Progenitor cell of endocrine pancreas (in vitro differentiated cells): ENCODE results near the gene DLG4. TPM values are rescaled to one million over a fixed set of nuclear protein-coding genes. Genes with fewer than 3 reads are reported as not detected.

Experiments used
- DNase-seq: peaks from one replicate; pipeline ENCODE4 v3.0.0; 2021; ENCODE audit warnings: low spot score; ENCODE audit not compliant: unreplicated experiment
- H3K27ac Mint-ChIP-seq: 2 replicates; pipeline ENCODE4 v1.8.0; 2021; ENCODE audit warnings: mild to moderate bottlenecking, moderate library complexity, mixed read lengths
- H3K27me3 Mint-ChIP-seq: 2 replicates; pipeline ENCODE4 v1.8.0; 2021; ENCODE audit warnings: mixed read lengths
- H3K36me3 Mint-ChIP-seq: 2 replicates; pipeline ENCODE4 v1.8.0; 2022; ENCODE audit warnings: mixed read lengths; ENCODE audit not compliant: insufficient read depth
- H3K4me1 Mint-ChIP-seq: 2 replicates; pipeline ENCODE4 v1.8.0; 2021; ENCODE audit warnings: low read depth, mixed read lengths
- H3K4me3 Mint-ChIP-seq: 2 replicates; pipeline ENCODE4 v1.8.0; 2021; ENCODE audit warnings: low read depth, mild to moderate bottlenecking, moderate library complexity, mixed read lengths
- H3K9me3 Mint-ChIP-seq: 2 replicates; pipeline ENCODE4 v1.8.0; 2021; ENCODE audit warnings: low read depth, mixed read lengths
- total RNA-seq: library from RNA; stranded (reverse); gene quantifications from 2 replicates; pipeline ENCODE4 v1.2.1, GENCODE V29; 2021
- TF ChIP-seq, protein P1 (sequence below): fragments of 200-600 bp; sonication (generic); IDR thresholded peaks from one replicate; pipeline ENCODE4 v1.5.0; 2021; ENCODE audit warnings: antibody characterized with exemption, mild to moderate bottlenecking; ENCODE audit not compliant: unreplicated experiment

Gene DLG4
- total RNA-seq, 1 donor from 2014 or later, result 48.6 TPM

DNA sequence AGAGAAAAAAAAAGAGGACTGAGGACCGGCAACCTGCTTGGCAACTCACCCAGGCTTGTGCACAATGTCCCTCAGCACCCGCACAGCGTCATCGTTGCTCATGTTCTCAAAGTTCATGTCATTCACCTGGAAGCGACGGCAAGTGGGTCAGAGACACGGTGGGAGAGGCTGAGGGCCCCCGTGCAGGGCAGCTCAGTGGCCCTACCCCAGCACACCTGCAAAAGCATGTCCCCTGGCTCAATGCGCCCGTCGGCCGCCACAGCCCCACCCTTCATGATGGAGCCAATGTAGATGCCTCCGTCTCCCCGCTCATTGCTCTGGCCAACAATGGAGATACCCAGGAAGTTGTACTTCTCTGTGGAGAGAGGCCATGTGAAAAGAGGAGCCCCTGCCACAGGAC is 9.3 kb upstream of the DLG4 start:
- TF ChIP-seq, protein P1, sequence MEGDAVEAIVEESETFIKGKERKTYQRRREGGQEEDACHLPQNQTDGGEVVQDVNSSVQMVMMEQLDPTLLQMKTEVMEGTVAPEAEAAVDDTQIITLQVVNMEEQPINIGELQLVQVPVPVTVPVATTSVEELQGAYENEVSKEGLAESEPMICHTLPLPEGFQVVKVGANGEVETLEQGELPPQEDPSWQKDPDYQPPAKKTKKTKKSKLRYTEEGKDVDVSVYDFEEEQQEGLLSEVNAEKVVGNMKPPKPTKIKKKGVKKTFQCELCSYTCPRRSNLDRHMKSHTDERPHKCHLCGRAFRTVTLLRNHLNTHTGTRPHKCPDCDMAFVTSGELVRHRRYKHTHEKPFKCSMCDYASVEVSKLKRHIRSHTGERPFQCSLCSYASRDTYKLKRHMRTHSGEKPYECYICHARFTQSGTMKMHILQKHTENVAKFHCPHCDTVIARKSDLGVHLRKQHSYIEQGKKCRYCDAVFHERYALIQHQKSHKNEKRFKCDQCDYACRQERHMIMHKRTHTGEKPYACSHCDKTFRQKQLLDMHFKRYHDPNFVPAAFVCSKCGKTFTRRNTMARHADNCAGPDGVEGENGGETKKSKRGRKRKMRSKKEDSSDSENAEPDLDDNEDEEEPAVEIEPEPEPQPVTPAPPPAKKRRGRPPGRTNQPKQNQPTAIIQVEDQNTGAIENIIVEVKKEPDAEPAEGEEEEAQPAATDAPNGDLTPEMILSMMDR, result no peak
- H3K27me3 Mint-ChIP-seq, result no peaks in the 10 kb centered on the region
- H3K9me3 Mint-ChIP-seq, result no peaks in the 10 kb centered on the region
- peaks cover 15% of the 10 kb centered on the region for H3K4me1 Mint-ChIP-seq
- no peak overlapping the region for H3K27ac Mint-ChIP-seq
- H3K36me3 Mint-ChIP-seq, result peaks cover 8% of the 10 kb centered on the region
- no peak overlapping the region for H3K4me3 Mint-ChIP-seq
- DNase-seq, result no peak

DNA sequence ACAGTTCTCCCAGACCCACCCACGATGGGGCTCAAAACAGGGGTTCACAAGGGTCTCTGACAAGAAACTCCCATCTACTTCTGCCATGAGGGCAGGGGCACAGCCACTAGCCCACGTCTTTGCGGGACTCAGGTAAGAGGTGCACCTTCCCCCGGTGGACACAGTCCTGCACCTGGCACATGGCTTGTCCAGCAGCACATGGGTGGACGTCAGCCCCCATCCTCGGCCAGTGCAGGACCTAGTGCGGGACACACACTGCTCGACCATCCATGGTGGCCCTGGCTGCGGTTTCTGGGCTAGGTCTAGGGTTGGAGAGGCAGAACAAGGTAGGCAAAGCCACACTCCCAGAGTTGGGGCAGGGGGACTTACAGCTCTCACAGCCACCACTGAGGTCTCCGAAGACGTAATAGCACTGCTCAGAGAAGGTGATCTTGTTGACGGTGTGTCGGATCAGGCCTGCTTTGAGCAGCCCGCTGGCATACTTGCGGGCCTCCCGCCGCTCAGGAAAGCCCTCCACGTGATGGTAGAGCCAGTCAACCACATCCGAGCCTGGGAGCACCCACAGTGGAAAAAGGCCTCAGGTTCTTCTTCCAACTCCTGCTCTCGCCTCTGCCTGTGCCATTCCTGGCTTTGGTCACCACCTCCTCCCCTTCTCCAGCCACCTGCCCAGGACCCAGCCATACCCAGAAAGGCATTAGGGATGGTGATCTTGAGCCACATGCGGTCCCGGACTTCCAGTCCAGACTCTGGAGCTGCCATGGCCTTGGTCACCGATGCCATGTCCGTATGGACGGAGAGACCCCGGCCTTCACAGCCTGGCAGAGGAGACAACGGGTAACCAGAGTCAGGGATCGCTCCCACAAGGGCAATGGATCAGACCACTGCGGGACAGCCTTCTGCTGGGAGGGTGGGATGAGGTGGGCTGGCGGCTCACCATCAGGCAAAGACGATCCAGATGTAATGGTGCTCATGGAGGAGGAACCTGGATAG is 7.4 kb upstream of the DLG4 start:
- no peaks in the 10 kb centered on the region for H3K27me3 Mint-ChIP-seq
- no peak overlapping the region for H3K27ac Mint-ChIP-seq
- DNase-seq, result no peak
- TF ChIP-seq, protein P1, result no peak
- no peaks in the 10 kb centered on the region for H3K9me3 Mint-ChIP-seq
- no peak overlapping the region for H3K4me3 Mint-ChIP-seq
- H3K36me3 Mint-ChIP-seq, result peaks cover 13% of the 10 kb centered on the region
- H3K4me1 Mint-ChIP-seq, result peaks cover 2% of the 10 kb centered on the region

DNA sequence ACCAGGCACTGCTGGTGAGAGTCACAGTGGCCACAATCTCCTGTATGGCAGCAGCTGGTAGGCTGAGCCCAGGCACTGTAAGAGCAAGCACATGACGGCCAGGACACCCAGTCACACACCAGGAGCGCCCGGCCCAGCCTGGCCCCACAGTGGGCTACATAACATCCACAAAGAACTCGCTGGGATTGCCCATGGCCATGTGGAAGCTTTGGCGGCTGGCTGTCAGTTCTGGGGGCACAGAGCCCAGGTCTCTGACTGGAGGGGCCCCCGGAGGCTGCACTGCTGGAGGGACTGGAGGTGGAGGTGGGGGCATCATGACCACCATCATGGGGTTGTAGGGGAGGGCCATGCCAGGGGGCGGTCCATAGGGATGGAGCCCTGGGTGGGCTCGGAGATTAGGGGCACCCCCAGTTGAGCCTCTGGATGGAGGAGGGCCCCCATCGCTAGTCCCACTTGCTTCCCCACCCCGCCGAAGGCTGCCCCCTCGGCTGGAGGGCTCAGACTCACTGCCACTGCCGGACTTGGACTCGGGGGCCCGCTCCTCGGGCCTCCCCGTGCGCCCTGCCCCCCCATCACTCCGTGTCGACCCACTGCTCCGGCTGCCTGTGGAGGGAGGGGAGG is 6.2 kb upstream of the DLG4 start:
- no peak overlapping the region for H3K27ac Mint-ChIP-seq
- H3K4me3 Mint-ChIP-seq, result no peak overlapping the region
- H3K27me3 Mint-ChIP-seq, result no peaks in the 10 kb centered on the region
- TF ChIP-seq, protein P1, result no peak
- peaks cover 5% of the 10 kb centered on the region for H3K4me1 Mint-ChIP-seq
- H3K9me3 Mint-ChIP-seq, result no peaks in the 10 kb centered on the region
- H3K36me3 Mint-ChIP-seq, result peaks cover 12% of the 10 kb centered on the region
- no peak for DNase-seq

DNA sequence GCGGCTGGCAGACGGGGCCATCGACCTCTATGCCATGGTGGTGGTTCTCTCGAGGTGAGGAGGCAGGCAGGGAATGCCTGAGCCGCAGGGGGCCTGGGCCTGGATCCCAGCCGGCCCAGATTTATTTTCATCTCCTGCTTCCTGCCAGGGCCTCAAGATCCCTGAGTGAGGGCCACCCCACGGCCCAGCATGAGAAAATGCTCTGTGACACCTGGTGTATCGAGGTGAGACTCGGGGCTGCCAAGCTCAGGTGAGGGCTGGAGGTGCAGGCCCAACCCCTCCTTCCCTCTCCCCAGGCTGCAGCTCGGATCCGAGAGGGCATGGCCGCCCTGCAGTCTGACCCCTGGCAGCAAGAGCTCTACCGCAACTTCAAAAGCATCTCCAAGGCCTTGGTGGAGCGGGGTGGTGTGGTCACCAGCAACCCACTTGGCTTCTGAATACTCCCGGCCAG is 5.0 kb upstream of the DLG4 start:
- Mint-ChIP-seq H3K36me3 (peaks cover 12% of the 10 kb centered on the region), H3K27ac (no peak overlapping the region), H3K4me1 (peaks cover 11% of the 10 kb centered on the region), H3K27me3 (no peaks in the 10 kb centered on the region), H3K9me3 (no peaks in the 10 kb centered on the region), H3K4me3 (no peak overlapping the region)
- TF ChIP-seq, protein P1, result no peak
- no peak for DNase-seq

DNA sequence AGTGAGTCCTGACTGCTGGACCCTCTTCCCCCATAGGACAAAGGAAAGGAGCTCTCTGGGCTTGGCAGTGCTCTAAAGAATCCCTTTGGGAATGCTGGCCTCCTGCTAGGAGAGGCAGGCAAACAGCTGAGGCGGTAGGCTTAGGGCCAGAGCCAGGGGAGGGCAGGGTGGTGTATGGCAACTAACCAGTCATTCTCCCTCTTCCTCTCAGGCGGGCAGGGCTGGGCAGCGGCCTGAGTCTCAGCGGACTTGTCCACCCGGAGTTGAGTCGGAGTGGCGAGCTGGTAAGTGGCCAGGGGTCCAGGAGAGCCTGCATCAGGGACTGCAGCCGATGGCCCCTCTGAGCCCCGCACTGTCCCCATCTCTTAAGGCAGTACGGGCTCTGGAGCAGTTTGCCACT is 4.5 kb upstream of the DLG4 start:
- no peak for DNase-seq
- TF ChIP-seq, protein P1, result no peak
- Mint-ChIP-seq H3K4me1 (peaks cover 15% of the 10 kb centered on the region), H3K27me3 (no peaks in the 10 kb centered on the region), H3K36me3 (peaks cover 11% of the 10 kb centered on the region), H3K9me3 (no peaks in the 10 kb centered on the region), H3K27ac (no peak overlapping the region), H3K4me3 (no peak overlapping the region)
